Measurements from ENCODE around the gene MRAP2. TPM values are rescaled to one million over a fixed set of nuclear protein-coding genes. Genes with fewer than 3 reads are reported as not detected.
"Not testable (repeated sequence)": the region's sequence is repeated elsewhere in the genome, so short reads cannot be mapped to it uniquely, and the experiment has no call there.

MRAP2 gene
- total RNA-seq, 2 experiments from 2014 or later, result not detected

GRCh38 chr6:84016029-84016428 lies 17.5 kb upstream of the MRAP2 start:
- no peaks in the 10 kb centered on the region for H3K36me3 Mint-ChIP-seq (ENCODE audit: low read depth)
- no peak for DNase-seq
- no peaks in the 10 kb centered on the region for H3K9me3 Mint-ChIP-seq (ENCODE audit: low read depth)
- H3K27me3 Mint-ChIP-seq, result peaks cover 12% of the 10 kb centered on the region
- no peak overlapping the region for H3K4me3 Mint-ChIP-seq
- CTCF ChIA-PET, result no interaction called here
- no peak for ATAC-seq
- POLR2A ChIA-PET, result no interaction called here
- no peak overlapping the region for H3K27ac Mint-ChIP-seq
- no peaks in the 10 kb centered on the region for H3K4me1 Mint-ChIP-seq
- intact Hi-C loops (cut with DNase I, micrococcal nuclease), result no loop called here

- peaks cover 12% of the 10 kb centered on the region for H3K27me3 Mint-ChIP-seq
- no peaks in the 10 kb centered on the region for H3K4me1 Mint-ChIP-seq
- H3K4me3 Mint-ChIP-seq, result no peak overlapping the region
- no peak overlapping the region for H3K27ac Mint-ChIP-seq
- no peak for ATAC-seq
- no peaks in the 10 kb centered on the region for H3K9me3 Mint-ChIP-seq (ENCODE audit: low read depth)
- DNase-seq, result no peak
- POLR2A ChIA-PET, result no interaction called here
- H3K36me3 Mint-ChIP-seq (ENCODE audit: low read depth), result no peaks in the 10 kb centered on the region
- intact Hi-C loops (cut with DNase I, micrococcal nuclease), result no loop called here
- CTCF ChIA-PET, result no interaction called here
Measured at GRCh38 chr6:84017709-84018452, 15.7 kb upstream of the MRAP2 start.

- Mint-ChIP-seq H3K36me3 (ENCODE audit: low read depth) (no peaks in the 10 kb centered on the region), H3K4me1 (no peaks in the 10 kb centered on the region), H3K27ac (no peak overlapping the region), H3K27me3 (peaks cover 12% of the 10 kb centered on the region), H3K4me3 (no peak overlapping the region), H3K9me3 (ENCODE audit: low read depth) (no peaks in the 10 kb centered on the region)
- ATAC-seq (no peak), DNase-seq (no peak)
- intact Hi-C loops (cut with DNase I, micrococcal nuclease), result no loop called here
- CTCF ChIA-PET, result no interaction called here
- POLR2A ChIA-PET, result no interaction called here
Measured at GRCh38 chr6:84018453-84019061, 15.0 kb upstream of the MRAP2 start.

- no peaks in the 10 kb centered on the region for H3K4me1 Mint-ChIP-seq
- peaks cover 12% of the 10 kb centered on the region for H3K27me3 Mint-ChIP-seq
- CTCF ChIA-PET, result no interaction called here
- POLR2A ChIA-PET, result no interaction called here
- ATAC-seq, result no peak
- H3K4me3 Mint-ChIP-seq, result no peak overlapping the region
- no peak overlapping the region for H3K27ac Mint-ChIP-seq
- DNase-seq, result no peak
- intact Hi-C loops (cut with DNase I, micrococcal nuclease), result no loop called here
- H3K9me3 Mint-ChIP-seq (ENCODE audit: low read depth), result no peaks in the 10 kb centered on the region
- no peaks in the 10 kb centered on the region for H3K36me3 Mint-ChIP-seq (ENCODE audit: low read depth)
Measured at GRCh38 chr6:84019141-84019841, 14.3 kb upstream of the MRAP2 start.

GRCh38 chr6:84019842-84020211 lies 13.7 kb upstream of the MRAP2 start:
- POLR2A ChIA-PET, result no interaction called here
- Mint-ChIP-seq H3K4me3 (no peak overlapping the region), H3K27me3 (peaks cover 12% of the 10 kb centered on the region), H3K27ac (no peak overlapping the region), H3K36me3 (ENCODE audit: low read depth) (no peaks in the 10 kb centered on the region), H3K9me3 (ENCODE audit: low read depth) (no peaks in the 10 kb centered on the region), H3K4me1 (no peaks in the 10 kb centered on the region)
- intact Hi-C loops (cut with DNase I, micrococcal nuclease), result no loop called here
- DNase-seq (no peak), ATAC-seq (no peak)
- CTCF ChIA-PET, result no interaction called here

GRCh38 chr6:84021625-84022024 lies 11.9 kb upstream of the MRAP2 start:
- CTCF ChIA-PET, result no interaction called here
- H3K36me3 Mint-ChIP-seq (ENCODE audit: low read depth), result no peaks in the 10 kb centered on the region
- H3K4me1 Mint-ChIP-seq, result no peaks in the 10 kb centered on the region
- ATAC-seq (no peak), DNase-seq (no peak)
- intact Hi-C loops (cut with DNase I, micrococcal nuclease), result no loop called here
- POLR2A ChIA-PET, result no interaction called here
- H3K4me3 Mint-ChIP-seq, result no peak overlapping the region
- no peak overlapping the region for H3K27ac Mint-ChIP-seq
- peaks cover 5% of the 10 kb centered on the region for H3K9me3 Mint-ChIP-seq (ENCODE audit: low read depth)
- peaks cover 15% of the 10 kb centered on the region for H3K27me3 Mint-ChIP-seq

- no peaks in the 10 kb centered on the region for H3K4me1 Mint-ChIP-seq
- H3K36me3 Mint-ChIP-seq (ENCODE audit: low read depth), result no peaks in the 10 kb centered on the region
- H3K4me3 Mint-ChIP-seq, result no peak overlapping the region
- POLR2A ChIA-PET, result no interaction called here
- no peak overlapping the region for H3K27ac Mint-ChIP-seq
- CTCF ChIA-PET, result no interaction called here
- DNase-seq (no peak), ATAC-seq (no peak)
- H3K9me3 Mint-ChIP-seq (ENCODE audit: low read depth), result peaks cover 5% of the 10 kb centered on the region
- intact Hi-C loops (cut with DNase I, micrococcal nuclease), result no loop called here
- H3K27me3 Mint-ChIP-seq, result peaks cover 12% of the 10 kb centered on the region
Measured at GRCh38 chr6:84026721-84027164, 6.8 kb upstream of the MRAP2 start.

GRCh38 chr6:84027340-84028181 lies 6.0 kb upstream of the MRAP2 start:
- intact Hi-C loops (cut with DNase I, micrococcal nuclease), result no loop called here
- no peak overlapping the region for H3K4me3 Mint-ChIP-seq
- peaks cover 18% of the 10 kb centered on the region for H3K27me3 Mint-ChIP-seq
- CTCF ChIA-PET, result no interaction called here
- H3K9me3 Mint-ChIP-seq (ENCODE audit: low read depth), result peaks cover 5% of the 10 kb centered on the region
- H3K36me3 Mint-ChIP-seq (ENCODE audit: low read depth), result no peaks in the 10 kb centered on the region
- POLR2A ChIA-PET, result no interaction called here
- no peak overlapping the region for H3K27ac Mint-ChIP-seq
- no peaks in the 10 kb centered on the region for H3K4me1 Mint-ChIP-seq
- no peak for ATAC-seq
- no peak for DNase-seq

GRCh38 chr6:84028350-84028749 lies 5.2 kb upstream of the MRAP2 start:
- Mint-ChIP-seq H3K27ac (no peak overlapping the region), H3K9me3 (ENCODE audit: low read depth) (peaks cover 5% of the 10 kb centered on the region), H3K4me3 (no peak overlapping the region), H3K4me1 (peaks cover 2% of the 10 kb centered on the region), H3K36me3 (ENCODE audit: low read depth) (no peaks in the 10 kb centered on the region), H3K27me3 (peaks cover 25% of the 10 kb centered on the region)
- intact Hi-C loops (cut with DNase I, micrococcal nuclease), result no loop called here
- ChIA-PET CTCF (no interaction called here), POLR2A (no interaction called here)
- no peak for DNase-seq
- ATAC-seq, result no peak

GRCh38 chr6:84032000-84032399 lies 1.6 kb upstream of the MRAP2 start:
- H3K36me3 Mint-ChIP-seq (ENCODE audit: low read depth); intact Hi-C loops (cut with DNase I, micrococcal nuclease): not testable (repeated sequence)

GRCh38 chr6:84035484-84035883 lies 1.9 kb downstream of the MRAP2 start:
- peaks cover 6% of the 10 kb centered on the region for H3K4me1 Mint-ChIP-seq
- H3K4me3 Mint-ChIP-seq, result no peak overlapping the region
- no peak for DNase-seq
- ChIA-PET POLR2A (interaction anchor here (0.7 kb wide), 1 partner anchor 168 kb away, joined by 9 read pairs; no protein-coding TSS in a partner anchor), CTCF (no interaction called here)
- H3K9me3 Mint-ChIP-seq (ENCODE audit: low read depth), result no peaks in the 10 kb centered on the region
- no peak overlapping the region for H3K27ac Mint-ChIP-seq
- intact Hi-C loops (cut with DNase I, micrococcal nuclease), result no loop called here
- no peaks in the 10 kb centered on the region for H3K36me3 Mint-ChIP-seq (ENCODE audit: low read depth)
- no peak for ATAC-seq
- H3K27me3 Mint-ChIP-seq, result peaks cover 46% of the 10 kb centered on the region

More at GRCh38 chr6:84032000-84032399, 1.6 kb upstream of the MRAP2 start:
- H3K9me3 Mint-ChIP-seq (ENCODE audit: low read depth); H3K27ac Mint-ChIP-seq; ATAC-seq; DNase-seq; POLR2A ChIA-PET; H3K4me1 Mint-ChIP-seq; H3K4me3 Mint-ChIP-seq: not testable (repeated sequence)
- CTCF ChIA-PET, result interaction anchor here (0.8 kb wide), 1 partner anchor 51 kb away, joined by 3 read pairs; no protein-coding TSS in a partner anchor
- H3K27me3 Mint-ChIP-seq, result peaks cover 42% of the 10 kb centered on the region
